Stimulated activated memory B cell treated with anti-CD40 and anti-IgM and Interleukin-4, amounts not matched to agents 10 μg/mL and 1 μg/mL and 100 μg/mL, for 72 hours (primary cell): Measurements from ENCODE around the gene ELMO3.
A peak's percentile ranks its signal among the peaks of the same experiment; 100 is the strongest.

Source experiments
- ATAC-seq: fragments of 150-1000 bp; cut with Tn5 transposase; 2 replicates; pipeline ENCODE4 v1.10.0; 2021
- H3K27ac Mint-ChIP-seq: one replicate; pipeline ENCODE4 v1.8.0; 2022; ENCODE audit warnings: mild to moderate bottlenecking, mixed read lengths
- H3K27me3 Mint-ChIP-seq: one replicate; pipeline ENCODE4 v1.8.0; 2022; ENCODE audit warnings: mixed read lengths
- H3K36me3 Mint-ChIP-seq: one replicate; pipeline ENCODE4 v1.8.0; 2022; ENCODE audit warnings: mixed read lengths
- H3K4me1 Mint-ChIP-seq: one replicate; pipeline ENCODE4 v1.8.0; 2022; ENCODE audit warnings: mixed read lengths
- H3K4me3 Mint-ChIP-seq: one replicate; pipeline ENCODE4 v1.8.0; 2022; ENCODE audit warnings: mild to moderate bottlenecking, moderate library complexity, mixed read lengths
- H3K9me3 Mint-ChIP-seq: one replicate; pipeline ENCODE4 v1.8.0; 2022; ENCODE audit warnings: mixed read lengths

ELMO3 gene

DNA sequence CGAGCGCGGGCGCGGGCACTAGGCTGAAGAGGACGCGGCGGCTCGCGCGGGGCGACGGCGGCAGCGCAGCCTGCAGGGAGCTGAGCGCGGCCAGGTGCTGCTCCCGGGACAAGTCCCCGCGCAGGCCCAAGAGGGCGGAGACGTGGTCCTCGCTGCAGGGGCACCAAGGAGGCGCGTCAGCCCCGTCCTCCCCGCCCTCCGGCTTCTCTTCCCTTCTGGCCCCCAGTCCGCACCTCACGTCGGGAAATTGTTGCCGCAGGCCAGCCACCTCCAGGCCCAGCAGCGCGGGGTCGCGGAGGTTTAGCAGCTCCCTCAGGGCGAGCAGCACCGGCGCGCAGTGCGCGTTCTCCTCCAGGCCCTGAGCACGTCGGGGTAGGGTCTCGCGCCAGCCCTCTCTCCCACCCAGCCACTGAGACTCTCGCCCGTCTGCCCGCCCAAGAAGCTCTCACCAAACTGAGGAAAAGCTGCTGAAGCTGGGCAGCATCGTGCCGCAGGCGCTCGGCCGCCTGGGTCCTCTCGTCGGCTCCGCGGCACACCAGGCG, 14.4 kb upstream of the ELMO3 start:
- Mint-ChIP-seq H3K27me3 (peaks cover 29% of the 10 kb centered on the region), H3K36me3 (no peaks in the 10 kb centered on the region), H3K4me1 (peaks cover 12% of the 10 kb centered on the region), H3K27ac (no peak overlapping the region), H3K4me3 (no peak overlapping the region), H3K9me3 (no peaks in the 10 kb centered on the region)
- peak; percentile 1 for ATAC-seq

DNA sequence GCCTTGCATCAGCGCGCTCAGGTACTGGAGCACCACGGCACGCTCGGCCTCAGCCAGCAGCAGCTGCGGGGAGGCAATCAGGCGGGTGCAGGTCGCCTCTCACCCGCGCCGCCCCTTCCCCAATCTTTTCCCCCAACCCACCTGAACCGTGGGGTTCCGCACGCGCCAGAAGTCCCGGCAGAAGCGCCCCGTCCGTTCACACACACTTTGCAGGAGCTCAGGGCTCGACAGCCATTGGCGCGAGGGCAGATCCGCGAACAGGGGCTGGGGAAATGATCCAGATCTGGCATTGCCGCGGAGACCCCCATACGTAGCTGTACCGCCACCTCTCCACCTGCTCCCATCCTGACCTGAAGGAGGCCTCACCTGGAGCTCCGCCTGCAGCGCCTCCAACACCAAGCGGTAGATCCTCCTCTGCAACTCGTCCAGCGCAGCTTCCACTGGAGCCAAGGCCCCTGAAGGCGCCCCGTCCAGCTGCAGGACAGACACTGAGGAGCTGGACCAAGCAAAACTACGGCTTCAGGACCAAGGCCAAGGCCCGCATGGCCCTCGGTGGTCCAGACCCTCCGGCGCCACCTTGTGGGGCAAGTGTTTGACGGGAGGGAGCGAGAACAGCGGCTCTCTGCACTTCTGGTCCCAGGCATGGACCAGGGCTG, 13.8 kb upstream of the ELMO3 start:
- H3K27ac Mint-ChIP-seq: no peak overlapping the region
- peaks cover 29% of the 10 kb centered on the region for H3K27me3 Mint-ChIP-seq
- H3K9me3 Mint-ChIP-seq: no peaks in the 10 kb centered on the region
- peak; percentile 52 for ATAC-seq
- H3K4me1 Mint-ChIP-seq: peaks cover 12% of the 10 kb centered on the region
- peak overlapping the region; percentile 84 for H3K4me3 Mint-ChIP-seq
- no peaks in the 10 kb centered on the region for H3K36me3 Mint-ChIP-seq

DNA sequence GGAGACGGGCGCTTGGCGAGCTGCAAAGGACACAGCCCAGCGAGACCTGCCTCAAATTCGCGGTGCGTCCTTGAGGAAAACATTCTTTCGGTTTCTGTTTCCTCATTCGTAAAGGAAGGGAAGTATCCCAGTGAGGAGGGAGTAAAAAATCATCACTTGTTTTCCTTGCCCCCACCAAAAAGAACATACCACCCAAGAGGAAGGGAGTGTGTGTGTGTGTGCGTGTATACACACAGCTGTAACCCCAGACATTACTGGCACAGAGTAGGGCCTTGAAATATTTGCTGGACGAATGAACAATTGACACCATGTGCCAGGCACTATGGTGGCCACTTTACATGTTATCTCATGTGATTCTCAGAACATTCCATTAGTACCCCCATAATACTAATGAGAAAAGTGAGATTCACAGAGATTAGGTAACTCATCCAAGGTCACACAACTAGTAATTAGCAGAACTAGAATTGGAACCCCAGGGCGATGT, 13.2 kb upstream of the ELMO3 start:
- Mint-ChIP-seq H3K27ac (no peak overlapping the region), H3K4me3 (no peak overlapping the region), H3K27me3 (peaks cover 29% of the 10 kb centered on the region), H3K9me3 (no peaks in the 10 kb centered on the region), H3K4me1 (peaks cover 12% of the 10 kb centered on the region), H3K36me3 (no peaks in the 10 kb centered on the region)
- ATAC-seq: no peak

GRCh38 chr16:67186550-67186950, 12.4 kb upstream of the ELMO3 start:
- Mint-ChIP-seq H3K27me3 (peaks cover 29% of the 10 kb centered on the region), H3K9me3 (no peaks in the 10 kb centered on the region), H3K27ac (no peak overlapping the region), H3K36me3 (no peaks in the 10 kb centered on the region), H3K4me1 (peaks cover 17% of the 10 kb centered on the region), H3K4me3 (no peak overlapping the region)
- no peak for ATAC-seq

GRCh38 chr16:67187175-67187890, 11.6 kb upstream of the ELMO3 start:
- no peak overlapping the region for H3K4me3 Mint-ChIP-seq
- H3K27me3 Mint-ChIP-seq: peaks cover 29% of the 10 kb centered on the region
- no peaks in the 10 kb centered on the region for H3K9me3 Mint-ChIP-seq
- no peaks in the 10 kb centered on the region for H3K36me3 Mint-ChIP-seq
- peaks cover 22% of the 10 kb centered on the region for H3K4me1 Mint-ChIP-seq
- no peak for ATAC-seq
- no peak overlapping the region for H3K27ac Mint-ChIP-seq

- ATAC-seq: no peak
- Mint-ChIP-seq H3K4me3 (no peak overlapping the region), H3K36me3 (no peaks in the 10 kb centered on the region), H3K27ac (no peak overlapping the region), H3K4me1 (peaks cover 31% of the 10 kb centered on the region), H3K27me3 (peaks cover 29% of the 10 kb centered on the region), H3K9me3 (no peaks in the 10 kb centered on the region)
Measured at GRCh38 chr16:67188323-67188722, 10.6 kb upstream of the ELMO3 start.

- Mint-ChIP-seq H3K27me3 (peaks cover 29% of the 10 kb centered on the region), H3K4me1 (peaks cover 36% of the 10 kb centered on the region), H3K27ac (no peak overlapping the region), H3K9me3 (no peaks in the 10 kb centered on the region), H3K36me3 (no peaks in the 10 kb centered on the region), H3K4me3 (no peak overlapping the region)
- ATAC-seq: no peak
Measured at GRCh38 chr16:67188798-67189197, 10.1 kb upstream of the ELMO3 start.

GRCh38 chr16:67190041-67190440, 8.9 kb upstream of the ELMO3 start, which contains the start of gene EXOC3L1:
TSS of gene EXOC3L1 (minus strand) at chr16:67190136. CDS start at chr16:67189676, 460 bp downstream.
- Mint-ChIP-seq H3K36me3 (peaks cover 5% of the 10 kb centered on the region), H3K4me3 (no peak within 1 kb of the TSS), H3K27ac (no peak within 1 kb of the TSS), H3K4me1 (peaks cover 44% of the 10 kb centered on the region), H3K27me3 (peaks cover 27% of the 10 kb centered on the region), H3K9me3 (no peaks in the 10 kb centered on the region)
- no peak for ATAC-seq

GRCh38 chr16:67190448-67191399, 8.2 kb upstream of the ELMO3 start:
- Mint-ChIP-seq H3K4me1 (peaks cover 44% of the 10 kb centered on the region), H3K27ac (peak overlapping the region; percentile 84)
- ATAC-seq: no peak

GRCh38 chr16:67191411-67191994, 7.4 kb upstream of the ELMO3 start:
- Mint-ChIP-seq H3K4me3 (peak overlapping the region; percentile 80), H3K4me1 (peaks cover 52% of the 10 kb centered on the region), H3K27ac (peak overlapping the region; percentile 84), H3K36me3 (peaks cover 19% of the 10 kb centered on the region), H3K9me3 (no peaks in the 10 kb centered on the region), H3K27me3 (peaks cover 21% of the 10 kb centered on the region)
- ATAC-seq: no peak

More at GRCh38 chr16:67190448-67191399, 8.2 kb upstream of the ELMO3 start:
- Mint-ChIP-seq H3K36me3 (peaks cover 12% of the 10 kb centered on the region), H3K4me3 (no peak overlapping the region), H3K27me3 (peaks cover 21% of the 10 kb centered on the region), H3K9me3 (no peaks in the 10 kb centered on the region)

GRCh38 chr16:67191995-67192681, 6.8 kb upstream of the ELMO3 start, which contains the start of gene E2F4:
TSS of gene E2F4 (plus strand) at chr16:67192155. CDS start at chr16:67192228, 73 bp downstream.
- H3K9me3 Mint-ChIP-seq: no peaks in the 10 kb centered on the region
- H3K4me1 Mint-ChIP-seq: peaks cover 57% of the 10 kb centered on the region
- H3K4me3 Mint-ChIP-seq: peak within 1 kb of the TSS; percentile 80
- peak within 1 kb of the TSS; percentile 84 for H3K27ac Mint-ChIP-seq
- H3K27me3 Mint-ChIP-seq: peaks cover 15% of the 10 kb centered on the region
- H3K36me3 Mint-ChIP-seq: peaks cover 25% of the 10 kb centered on the region
- peak; percentile 98 for ATAC-seq

DNA sequence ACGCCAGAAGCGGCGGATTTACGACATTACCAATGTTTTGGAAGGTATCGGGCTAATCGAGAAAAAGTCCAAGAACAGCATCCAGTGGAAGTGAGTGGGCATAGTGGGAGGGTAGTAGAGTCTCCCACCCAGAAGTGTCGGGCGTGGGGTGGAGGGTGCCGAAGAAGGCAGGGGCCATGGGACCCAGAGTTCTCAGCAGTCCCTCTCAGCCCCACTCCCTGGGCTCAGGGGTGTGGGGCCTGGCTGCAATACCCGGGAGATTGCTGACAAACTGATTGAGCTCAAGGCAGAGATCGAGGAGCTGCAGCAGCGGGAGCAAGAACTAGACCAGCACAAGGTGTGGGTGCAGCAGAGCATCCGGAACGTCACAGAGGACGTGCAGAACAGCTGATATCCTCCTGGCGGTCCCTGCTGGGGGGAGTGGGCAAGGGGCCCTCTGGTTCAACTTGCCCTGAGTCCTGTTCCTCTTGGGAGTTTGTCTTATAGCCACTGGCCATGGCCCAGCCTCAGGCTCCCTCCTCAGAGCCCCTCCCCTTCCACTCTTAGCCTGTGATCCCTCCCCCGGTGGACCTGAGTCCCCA, 6.1 kb upstream of the ELMO3 start:
- peak overlapping the region; percentile 80 for H3K4me3 Mint-ChIP-seq
- ATAC-seq: no peak
- peaks cover 8% of the 10 kb centered on the region for H3K27me3 Mint-ChIP-seq
- no peaks in the 10 kb centered on the region for H3K9me3 Mint-ChIP-seq
- peaks cover 29% of the 10 kb centered on the region for H3K36me3 Mint-ChIP-seq
- H3K4me1 Mint-ChIP-seq: peaks cover 58% of the 10 kb centered on the region
- peak overlapping the region; percentile 84 for H3K27ac Mint-ChIP-seq

DNA sequence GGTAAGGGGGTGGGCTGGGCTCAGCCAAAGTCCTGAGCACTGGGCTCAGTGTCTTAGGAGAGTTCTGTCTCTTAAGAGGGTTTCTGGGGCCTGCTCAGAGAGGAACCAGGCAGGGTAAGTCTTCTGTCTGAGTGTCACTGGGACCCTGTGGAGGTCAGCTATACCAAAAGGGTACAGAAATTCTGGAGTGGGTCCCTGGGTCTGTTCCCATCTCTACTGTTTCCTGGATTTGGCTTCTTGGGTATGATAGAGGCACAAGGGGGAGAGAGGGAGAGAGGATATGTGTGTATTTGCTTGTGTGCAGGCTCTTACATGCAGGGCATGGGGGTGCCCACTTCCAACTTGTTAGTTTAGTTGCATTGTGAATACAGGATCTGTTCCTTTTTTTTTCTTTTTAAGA, 5.4 kb upstream of the ELMO3 start:
- Mint-ChIP-seq H3K27me3 (peaks cover under 1% of the 10 kb centered on the region), H3K27ac (peak overlapping the region; percentile 84), H3K36me3 (peaks cover 35% of the 10 kb centered on the region), H3K9me3 (no peaks in the 10 kb centered on the region), H3K4me3 (peak overlapping the region; percentile 80), H3K4me1 (peaks cover 65% of the 10 kb centered on the region)
- no peak for ATAC-seq

DNA sequence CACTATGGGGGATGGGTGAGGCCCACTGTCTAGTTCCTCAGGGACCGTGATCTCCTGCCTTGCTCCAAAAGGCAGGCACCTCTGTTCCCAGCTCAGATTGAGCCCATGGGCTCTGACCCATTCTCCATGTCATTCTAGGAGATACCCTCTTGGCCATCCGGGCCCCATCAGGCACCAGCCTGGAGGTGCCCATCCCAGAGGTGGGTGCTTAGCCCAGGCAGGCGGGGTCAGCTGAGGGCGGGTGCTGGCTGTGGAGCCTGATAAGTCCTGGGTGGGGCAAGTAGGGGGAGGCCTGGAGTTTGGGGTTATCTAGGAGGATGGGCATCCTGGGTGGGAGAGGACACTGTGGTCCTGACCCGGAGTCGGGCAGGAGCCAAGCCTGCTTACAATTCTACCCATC, 4.7 kb upstream of the ELMO3 start:
- peak overlapping the region; percentile 84 for H3K27ac Mint-ChIP-seq
- H3K9me3 Mint-ChIP-seq: no peaks in the 10 kb centered on the region
- peaks cover 67% of the 10 kb centered on the region for H3K4me1 Mint-ChIP-seq
- ATAC-seq: no peak
- peaks cover 37% of the 10 kb centered on the region for H3K36me3 Mint-ChIP-seq
- peak overlapping the region; percentile 80 for H3K4me3 Mint-ChIP-seq
- H3K27me3 Mint-ChIP-seq: no peaks in the 10 kb centered on the region
